GM12878 (cell line): ENCODE results near the gene YARS1.

Experiments
- HCFC1 ChIP-seq: fragments of 150-350 bp; IDR thresholded peaks from 2 replicates; pipeline ENCODE4 v1.6.1; 2014; ENCODE audit warnings: low read length
- SPI1 ChIP-seq: IDR thresholded peaks from 2 replicates; pipeline ENCODE4 v1.6.1; 2011; ENCODE audit warnings: low read depth, mild to moderate bottlenecking, low read length, moderate library complexity, borderline replicate concordance; ENCODE audit not compliant: insufficient read depth
- SRF ChIP-seq, 2 experiments: IDR thresholded peaks; 2 replicates each; pipeline ENCODE4 v1.6.1; 2011; ENCODE audit warnings: low read depth in 2 of 2, low read length in 2 of 2, mild to moderate bottlenecking in 1 of 2, moderate library complexity in 1 of 2
- TF ChIP-seq, protein P1 (sequence below): fragments of 450-650 bp; formaldehyde crosslinking; IDR thresholded peaks from 2 replicates; pipeline ENCODE4 v1.4.0; 2020; ENCODE audit warnings: mild to moderate bottlenecking, moderate library complexity

DNA sequence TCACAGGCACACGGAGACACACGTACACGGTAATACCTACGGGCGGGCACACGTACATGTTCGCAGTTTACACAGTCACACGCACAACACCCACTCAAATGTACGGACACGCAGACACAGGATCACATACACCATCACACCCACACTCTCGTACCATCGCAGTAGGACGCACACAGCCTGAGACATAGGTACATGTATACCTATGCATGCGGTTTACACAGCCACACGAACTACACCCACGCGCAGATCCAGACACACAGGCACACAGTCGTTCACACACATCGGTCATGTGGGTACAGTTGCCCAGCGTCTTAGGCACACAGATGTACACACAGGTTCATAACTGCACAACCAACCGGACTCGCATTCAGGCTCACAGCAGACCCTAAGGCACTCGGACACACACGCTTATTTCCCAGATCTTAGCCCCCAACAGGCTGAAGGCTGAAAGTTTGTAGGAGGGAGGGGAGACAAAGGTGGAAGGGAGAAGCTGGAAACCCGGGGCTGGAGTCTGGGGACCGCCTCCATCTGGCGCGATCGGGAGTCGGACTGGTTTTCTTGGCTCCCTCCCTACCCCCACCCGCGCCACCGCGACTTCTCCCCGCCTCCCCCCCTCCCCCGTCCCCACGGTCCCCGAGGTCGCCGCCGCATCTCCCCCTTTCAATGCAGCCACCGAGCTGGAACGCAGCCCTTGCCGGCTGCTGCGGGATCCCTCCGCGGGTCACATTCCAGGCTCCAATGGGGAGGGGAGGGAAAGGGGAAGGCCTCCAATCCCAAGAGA, 62.7 kb downstream of the YARS1 start:
- TF ChIP-seq HCFC1 (no peak), SPI1 (no peak), SRF (IDR thresholded peaks at IDR 0.05; ENCODE audit: low read depth in 2 of 2, low read length in 2 of 2) (no peak)
- TF ChIP-seq, protein P1, sequence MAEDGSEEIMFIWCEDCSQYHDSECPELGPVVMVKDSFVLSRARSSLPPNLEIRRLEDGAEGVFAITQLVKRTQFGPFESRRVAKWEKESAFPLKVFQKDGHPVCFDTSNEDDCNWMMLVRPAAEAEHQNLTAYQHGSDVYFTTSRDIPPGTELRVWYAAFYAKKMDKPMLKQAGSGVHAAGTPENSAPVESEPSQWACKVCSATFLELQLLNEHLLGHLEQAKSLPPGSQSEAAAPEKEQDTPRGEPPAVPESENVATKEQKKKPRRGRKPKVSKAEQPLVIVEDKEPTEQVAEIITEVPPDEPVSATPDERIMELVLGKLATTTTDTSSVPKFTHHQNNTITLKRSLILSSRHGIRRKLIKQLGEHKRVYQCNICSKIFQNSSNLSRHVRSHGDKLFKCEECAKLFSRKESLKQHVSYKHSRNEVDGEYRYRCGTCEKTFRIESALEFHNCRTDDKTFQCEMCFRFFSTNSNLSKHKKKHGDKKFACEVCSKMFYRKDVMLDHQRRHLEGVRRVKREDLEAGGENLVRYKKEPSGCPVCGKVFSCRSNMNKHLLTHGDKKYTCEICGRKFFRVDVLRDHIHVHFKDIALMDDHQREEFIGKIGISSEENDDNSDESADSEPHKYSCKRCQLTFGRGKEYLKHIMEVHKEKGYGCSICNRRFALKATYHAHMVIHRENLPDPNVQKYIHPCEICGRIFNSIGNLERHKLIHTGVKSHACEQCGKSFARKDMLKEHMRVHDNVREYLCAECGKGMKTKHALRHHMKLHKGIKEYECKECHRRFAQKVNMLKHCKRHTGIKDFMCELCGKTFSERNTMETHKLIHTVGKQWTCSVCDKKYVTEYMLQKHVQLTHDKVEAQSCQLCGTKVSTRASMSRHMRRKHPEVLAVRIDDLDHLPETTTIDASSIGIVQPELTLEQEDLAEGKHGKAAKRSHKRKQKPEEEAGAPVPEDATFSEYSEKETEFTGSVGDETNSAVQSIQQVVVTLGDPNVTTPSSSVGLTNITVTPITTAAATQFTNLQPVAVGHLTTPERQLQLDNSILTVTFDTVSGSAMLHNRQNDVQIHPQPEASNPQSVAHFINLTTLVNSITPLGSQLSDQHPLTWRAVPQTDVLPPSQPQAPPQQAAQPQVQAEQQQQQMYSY: no peak
